MM.1S (cell line): Measurements from ENCODE around the gene CACNB4.

Source experiments
- DNase-seq: peaks from one replicate; pipeline ENCODE4 v3.0.0-alpha.2; 2015
- H2AFZ ChIP-seq: fragments of 300-600 bp; sonication (generic); 2 replicates; pipeline ENCODE4 v1.6.0; 2016; ENCODE audit warnings: antibody characterized with exemption, low read length
- H3F3A ChIP-seq: fragments of 300-600 bp; sonication (generic); 2 replicates; pipeline ENCODE4 v1.6.1; 2016; ENCODE audit warnings: mild to moderate bottlenecking, antibody characterized with exemption, low read length, moderate library complexity, mixed read lengths; ENCODE audit not compliant: insufficient read depth
- H3K27ac ChIP-seq: fragments of 300-600 bp; sonication (generic); 2 replicates; pipeline ENCODE4 v1.5.1; 2016; ENCODE audit warnings: mild to moderate bottlenecking, low read length
- H3K27me3 ChIP-seq: fragments of 300-600 bp; sonication (generic); replicated peaks from 2 replicates; pipeline ENCODE4 v1.6.0; 2016; ENCODE audit warnings: low read length; ENCODE audit not compliant: insufficient read depth
- H3K36me3 ChIP-seq: fragments of 300-600 bp; sonication (generic); replicated peaks from 2 replicates; pipeline ENCODE4 v1.6.1; 2016; ENCODE audit warnings: mild to moderate bottlenecking, low read length, mixed read lengths; ENCODE audit not compliant: insufficient read depth
- H3K4me1 ChIP-seq: fragments of 300-600 bp; sonication (generic); 2 replicates; pipeline ENCODE4 v1.6.1; 2016; ENCODE audit warnings: low read length, mixed read lengths
- H3K4me2 ChIP-seq: fragments of 300-600 bp; sonication (generic); 2 replicates; pipeline ENCODE4 v1.6.0; 2016; ENCODE audit warnings: low read depth, low read length
- H3K4me3 ChIP-seq: fragments of 300-600 bp; sonication (generic); 2 replicates; pipeline ENCODE4 v1.5.1; 2016; ENCODE audit warnings: low read length, mixed read lengths
- H3K79me2 ChIP-seq: fragments of 300-600 bp; sonication (generic); 2 replicates; pipeline ENCODE4 v1.6.1; 2016; ENCODE audit warnings: mixed run types, low read length, mixed read lengths
- H3K9ac ChIP-seq: fragments of 300-600 bp; sonication (generic); 2 replicates; pipeline ENCODE4 v1.6.1; 2016; ENCODE audit warnings: low read length, mixed read lengths
- H3K9me2 ChIP-seq: fragments of 300-600 bp; sonication (generic); replicated peaks from 2 replicates; pipeline ENCODE4 v1.6.1; 2016; ENCODE audit warnings: mild to moderate bottlenecking, low read length, mixed read lengths; ENCODE audit not compliant: insufficient read depth
- H3K9me3 ChIP-seq: fragments of 300-600 bp; sonication (generic); replicated peaks from 2 replicates; pipeline ENCODE4 v1.6.1; 2016; ENCODE audit warnings: mild to moderate bottlenecking, low read length, mixed read lengths; ENCODE audit not compliant: insufficient read depth
- H4K20me1 ChIP-seq: fragments of 300-600 bp; sonication (generic); 2 replicates; pipeline ENCODE4 v1.6.1; 2016; ENCODE audit warnings: mild to moderate bottlenecking, low read length, moderate library complexity, mixed read lengths; ENCODE audit not compliant: insufficient read depth
- EZH2 ChIP-seq: fragments of 300-600 bp; sonication (generic); optimal IDR thresholded peaks from 2 replicates; pipeline ENCODE3; 2017; ENCODE audit warnings: low read depth, mild to moderate bottlenecking, antibody characterized with exemption, low read length, mixed read lengths
- EZH2phosphoT487 ChIP-seq: fragments of 300-600 bp; sonication (generic); IDR thresholded peaks from 2 replicates; pipeline ENCODE4 v1.6.1; 2018; ENCODE audit warnings: antibody characterized with exemption, low read length
- TF ChIP-seq, protein P1 (sequence below): fragments of 300-600 bp; sonication (generic); IDR thresholded peaks from 2 replicates; pipeline ENCODE4 v1.5.1; 2016; ENCODE audit warnings: antibody characterized with exemption, low read length, mixed read lengths

Gene CACNB4

DNA sequence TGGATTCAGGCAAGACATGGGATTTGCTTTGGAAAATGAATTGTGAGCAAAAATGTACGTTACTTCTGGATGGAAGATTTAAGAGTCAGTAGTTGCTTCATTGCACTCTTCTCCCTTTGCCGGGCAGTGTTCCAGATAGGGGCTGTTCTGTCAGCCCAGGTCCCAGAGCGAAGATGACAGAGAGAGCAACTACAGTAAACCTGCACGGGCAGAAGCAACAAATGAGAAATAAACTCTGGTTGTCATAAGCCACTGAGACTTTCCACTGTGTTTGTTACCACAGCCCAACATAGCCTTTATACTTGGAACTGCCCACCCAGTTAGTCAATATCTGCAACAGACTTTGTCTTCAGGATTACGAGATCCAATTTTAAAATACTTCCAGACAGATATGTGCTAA, 83.3 kb downstream of the CACNB4 start:
- Histone ChIP-seq H3K79me2 (no peaks in the 10 kb centered on the region), H3K4me2 (no peak overlapping the region), H2AFZ (no peak overlapping the region), H3F3A (no peaks in the 10 kb centered on the region), H3K4me3 (no peak overlapping the region), H3K27ac (no peak overlapping the region), H3K9me2 (no peaks in the 10 kb centered on the region), H3K36me3 (no peaks in the 10 kb centered on the region), H3K27me3 (no peaks in the 10 kb centered on the region), H4K20me1 (no peaks in the 10 kb centered on the region), H3K9ac (no peak overlapping the region), H3K9me3 (no peaks in the 10 kb centered on the region), H3K4me1 (no peaks in the 10 kb centered on the region)
- TF ChIP-seq, protein P1, sequence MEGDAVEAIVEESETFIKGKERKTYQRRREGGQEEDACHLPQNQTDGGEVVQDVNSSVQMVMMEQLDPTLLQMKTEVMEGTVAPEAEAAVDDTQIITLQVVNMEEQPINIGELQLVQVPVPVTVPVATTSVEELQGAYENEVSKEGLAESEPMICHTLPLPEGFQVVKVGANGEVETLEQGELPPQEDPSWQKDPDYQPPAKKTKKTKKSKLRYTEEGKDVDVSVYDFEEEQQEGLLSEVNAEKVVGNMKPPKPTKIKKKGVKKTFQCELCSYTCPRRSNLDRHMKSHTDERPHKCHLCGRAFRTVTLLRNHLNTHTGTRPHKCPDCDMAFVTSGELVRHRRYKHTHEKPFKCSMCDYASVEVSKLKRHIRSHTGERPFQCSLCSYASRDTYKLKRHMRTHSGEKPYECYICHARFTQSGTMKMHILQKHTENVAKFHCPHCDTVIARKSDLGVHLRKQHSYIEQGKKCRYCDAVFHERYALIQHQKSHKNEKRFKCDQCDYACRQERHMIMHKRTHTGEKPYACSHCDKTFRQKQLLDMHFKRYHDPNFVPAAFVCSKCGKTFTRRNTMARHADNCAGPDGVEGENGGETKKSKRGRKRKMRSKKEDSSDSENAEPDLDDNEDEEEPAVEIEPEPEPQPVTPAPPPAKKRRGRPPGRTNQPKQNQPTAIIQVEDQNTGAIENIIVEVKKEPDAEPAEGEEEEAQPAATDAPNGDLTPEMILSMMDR = no peak
- TF ChIP-seq EZH2phosphoT487 (no peak), EZH2 (no peak)
- DNase-seq = no peak

DNA sequence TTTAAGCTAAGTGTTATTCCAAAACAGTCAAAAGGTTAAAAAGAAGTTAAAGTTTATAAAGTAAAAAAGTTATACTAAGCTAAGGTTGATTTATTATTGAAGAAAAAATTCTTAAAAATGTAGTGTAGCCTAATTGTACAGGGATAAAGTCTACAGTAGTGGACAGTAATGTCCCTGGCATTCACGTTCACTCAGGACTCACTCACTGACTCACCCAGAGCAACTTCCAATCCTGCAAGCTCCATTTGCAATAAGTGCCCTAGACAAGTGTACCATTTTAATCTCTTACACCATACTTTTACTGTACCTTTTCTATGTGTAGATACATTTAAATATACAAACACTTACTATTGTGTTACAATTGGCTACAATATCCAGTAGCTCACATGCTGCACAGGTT, 86.1 kb downstream of the CACNB4 start:
- no peaks in the 10 kb centered on the region for H3K79me2 ChIP-seq
- H3K4me3 ChIP-seq = no peak overlapping the region
- H3K9me3 ChIP-seq = no peaks in the 10 kb centered on the region
- no peak for DNase-seq
- H2AFZ ChIP-seq = no peak overlapping the region
- H3K4me2 ChIP-seq = no peak overlapping the region
- H3K4me1 ChIP-seq = no peaks in the 10 kb centered on the region
- TF ChIP-seq EZH2 = no peak
- TF ChIP-seq EZH2phosphoT487 = no peak
- TF ChIP-seq, protein P1 = no peak
- H3K36me3 ChIP-seq = no peaks in the 10 kb centered on the region
- no peaks in the 10 kb centered on the region for H3F3A ChIP-seq
- no peaks in the 10 kb centered on the region for H4K20me1 ChIP-seq
- no peaks in the 10 kb centered on the region for H3K9me2 ChIP-seq
- H3K27me3 ChIP-seq = no peaks in the 10 kb centered on the region
- no peak overlapping the region for H3K27ac ChIP-seq
- H3K9ac ChIP-seq = no peak overlapping the region

DNA sequence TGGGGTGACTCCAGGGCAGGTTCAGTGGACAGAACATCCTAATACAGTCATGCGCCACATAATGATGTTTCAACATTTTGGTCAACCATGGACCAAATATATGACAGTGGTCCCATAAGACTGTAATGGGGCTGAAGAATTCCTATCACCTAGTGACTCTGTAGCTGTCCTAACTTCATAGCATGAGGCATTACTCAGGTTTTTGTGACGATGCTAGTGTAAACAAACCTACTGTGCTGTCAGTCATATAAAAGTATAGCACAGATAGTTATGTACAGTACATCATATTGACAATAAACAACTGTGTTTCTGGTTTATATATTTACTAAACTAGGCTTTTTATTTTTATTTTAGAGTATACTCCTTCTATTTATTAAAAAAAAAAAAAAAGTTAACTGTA, 87.1 kb downstream of the CACNB4 start:
- no peak for TF ChIP-seq EZH2phosphoT487
- TF ChIP-seq, protein P1 = no peak
- TF ChIP-seq EZH2 = no peak
- Histone ChIP-seq H3K9ac (no peak overlapping the region), H3K4me2 (no peak overlapping the region), H4K20me1 (no peaks in the 10 kb centered on the region), H3K9me2 (no peaks in the 10 kb centered on the region), H3K4me3 (no peak overlapping the region), H3K79me2 (no peaks in the 10 kb centered on the region), H3K9me3 (no peaks in the 10 kb centered on the region), H3K27me3 (no peaks in the 10 kb centered on the region), H3F3A (no peaks in the 10 kb centered on the region), H3K27ac (no peak overlapping the region), H3K36me3 (no peaks in the 10 kb centered on the region), H2AFZ (no peak overlapping the region), H3K4me1 (no peaks in the 10 kb centered on the region)
- no peak for DNase-seq
